ENCODE measurements around the gene TMEM63B.
"Not testable (repeated sequence)": the region's sequence is repeated elsewhere in the genome, so short reads cannot be mapped to it uniquely, and the experiment has no call there.

Gene TMEM63B

DNA sequence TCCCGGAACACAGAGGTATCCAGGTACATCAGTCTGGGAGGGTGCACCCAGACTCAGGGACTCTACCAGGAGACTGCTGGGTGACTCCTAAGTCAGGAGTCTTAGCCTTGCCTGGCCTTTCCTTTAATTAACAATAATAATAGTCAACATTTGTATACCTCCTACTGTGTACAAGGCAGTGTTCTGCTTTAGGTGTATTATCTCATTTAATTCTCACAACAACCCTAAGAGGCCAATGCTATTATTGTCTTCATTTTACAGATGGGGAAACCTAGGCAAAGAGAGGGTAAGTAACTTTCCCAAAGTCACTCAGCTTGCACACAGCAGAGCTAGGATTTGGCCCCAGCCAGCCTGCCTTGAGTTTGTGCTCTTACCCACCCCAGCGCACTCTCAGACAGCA, 39.7 kb upstream of the TMEM63B start:
- no peaks in the 10 kb centered on the region for H3K4me1 ChIP-seq (ENCODE audit: insufficient read depth, low read length)
- peaks cover 4% of the 10 kb centered on the region; the same call in 1 of the 2 replicates for H3K36me3 ChIP-seq (ENCODE audit: insufficient read depth, low read depth, low read length)
- no peak overlapping the region for H3K27ac ChIP-seq (ENCODE audit: low read length)
- no peak overlapping the region for H3K9ac ChIP-seq (ENCODE audit: low read depth, low read length)
- no peak overlapping the region for H3K4me3 ChIP-seq (ENCODE audit: low read length)
- no peaks in the 10 kb centered on the region for H3K9me3 ChIP-seq (ENCODE audit: insufficient read depth, low read depth, low read length)
- no peaks in the 10 kb centered on the region for H3K27me3 ChIP-seq (ENCODE audit: insufficient read depth, low read length)

DNA sequence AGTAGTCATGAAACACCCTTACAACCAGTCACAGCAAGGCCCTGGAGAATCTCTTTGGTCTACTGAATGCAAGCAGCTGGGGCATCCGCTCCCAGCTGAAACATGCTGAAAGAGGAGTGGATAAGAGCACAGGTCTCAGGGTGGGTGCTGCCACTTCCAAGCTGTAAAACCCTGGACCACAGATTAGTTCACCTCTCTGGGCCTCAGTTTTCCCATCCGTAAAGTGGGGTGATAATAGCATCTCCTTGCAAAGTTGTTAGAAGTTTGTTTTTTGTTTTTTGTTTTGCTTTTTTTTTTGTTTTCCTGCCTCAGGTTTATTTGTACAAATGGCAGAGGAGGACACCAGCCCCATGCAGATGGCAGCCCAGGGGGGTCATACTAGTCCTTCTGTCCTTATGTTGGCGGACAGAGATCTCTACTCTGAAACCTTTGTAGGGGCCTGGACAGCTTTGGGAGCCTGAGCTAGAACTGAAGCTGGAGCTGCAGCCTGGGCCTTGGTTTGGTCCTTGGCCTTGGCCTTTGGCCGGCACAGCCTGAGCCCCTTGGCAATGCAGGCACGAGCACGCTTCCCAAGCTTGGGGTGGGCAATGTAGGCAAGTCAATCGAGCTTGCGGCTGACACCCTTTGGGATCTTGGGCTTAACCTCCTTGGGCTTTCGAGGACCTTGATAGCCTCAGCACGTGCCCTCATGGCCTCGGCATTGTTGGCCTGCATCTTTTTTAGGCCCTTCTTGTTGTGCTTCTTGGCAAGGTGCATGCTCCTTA, 38.3 kb upstream of the TMEM63B start:
- H3K27me3 ChIP-seq (ENCODE audit: insufficient read depth, low read length): no peaks in the 10 kb centered on the region

DNA sequence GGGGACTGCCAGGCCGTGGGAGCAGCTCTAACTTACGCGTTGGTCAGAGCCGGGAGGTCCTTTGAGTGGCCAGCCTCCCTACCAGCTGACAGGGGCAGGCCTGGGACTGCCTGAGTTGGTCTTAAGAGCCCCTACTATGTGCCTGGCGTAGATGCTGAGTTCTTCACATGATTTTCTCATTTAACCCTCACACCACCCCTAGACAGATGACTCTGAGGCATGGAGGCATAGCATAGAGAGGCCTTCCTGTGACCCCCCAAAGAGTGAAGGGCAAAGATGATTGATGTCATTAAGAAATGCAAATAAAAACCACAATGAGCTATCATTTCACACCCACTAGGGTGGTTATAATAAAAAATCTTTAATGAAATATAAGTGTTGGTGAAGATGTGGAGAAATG, 36.9 kb upstream of the TMEM63B start:
- Histone ChIP-seq H3K27ac (ENCODE audit: low read length) (no peak overlapping the region), H3K4me1 (ENCODE audit: insufficient read depth, low read length) (no peaks in the 10 kb centered on the region), H3K36me3 (ENCODE audit: insufficient read depth, low read depth, low read length) (peaks cover 4% of the 10 kb centered on the region; the same call in 1 of the 2 replicates), H3K9ac (ENCODE audit: low read depth, low read length) (no peak overlapping the region), H3K9me3 (ENCODE audit: insufficient read depth, low read depth, low read length) (no peaks in the 10 kb centered on the region), H3K27me3 (ENCODE audit: insufficient read depth, low read length) (no peaks in the 10 kb centered on the region), H3K4me3 (ENCODE audit: low read length) (no peak overlapping the region)

More for the DNA sequence above, 38.3 kb upstream of the TMEM63B start:
- no peak overlapping the region for H3K9ac ChIP-seq (ENCODE audit: low read depth, low read length)
- H3K27ac ChIP-seq (ENCODE audit: low read length): no peak overlapping the region
- H3K4me1 ChIP-seq (ENCODE audit: insufficient read depth, low read length): no peaks in the 10 kb centered on the region
- H3K36me3 ChIP-seq (ENCODE audit: insufficient read depth, low read depth, low read length): peaks cover 4% of the 10 kb centered on the region; the same call in 1 of the 2 replicates
- H3K9me3 ChIP-seq (ENCODE audit: insufficient read depth, low read depth, low read length): no peaks in the 10 kb centered on the region
- H3K4me3 ChIP-seq (ENCODE audit: low read length): no peak overlapping the region

DNA sequence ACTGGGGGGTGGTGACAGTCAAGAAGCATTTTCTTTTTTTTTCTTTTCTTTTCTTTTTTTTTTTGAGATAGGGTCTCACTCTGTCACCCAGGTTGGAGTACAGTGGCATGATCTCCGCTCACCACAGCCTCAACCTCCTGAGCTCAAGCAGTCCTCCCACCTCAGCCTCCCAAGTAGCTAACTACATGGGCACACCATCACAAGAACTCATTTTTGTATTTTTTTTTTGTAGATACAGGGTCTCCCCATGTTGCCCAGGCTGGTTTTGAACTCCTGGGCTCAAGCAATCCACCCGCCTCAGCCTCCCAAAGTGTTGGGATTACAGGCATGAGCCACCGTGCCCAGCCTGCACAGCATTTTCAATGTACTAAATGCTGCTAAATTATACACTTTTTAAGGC, 36.0 kb upstream of the TMEM63B start:
- not testable (repeated sequence) for H3K9ac ChIP-seq (ENCODE audit: low read depth, low read length); H3K4me3 ChIP-seq (ENCODE audit: low read length); H3K9me3 ChIP-seq (ENCODE audit: insufficient read depth, low read depth, low read length); H3K36me3 ChIP-seq (ENCODE audit: insufficient read depth, low read depth, low read length); H3K27me3 ChIP-seq (ENCODE audit: insufficient read depth, low read length); H3K27ac ChIP-seq (ENCODE audit: low read length); H3K4me1 ChIP-seq (ENCODE audit: insufficient read depth, low read length)

DNA sequence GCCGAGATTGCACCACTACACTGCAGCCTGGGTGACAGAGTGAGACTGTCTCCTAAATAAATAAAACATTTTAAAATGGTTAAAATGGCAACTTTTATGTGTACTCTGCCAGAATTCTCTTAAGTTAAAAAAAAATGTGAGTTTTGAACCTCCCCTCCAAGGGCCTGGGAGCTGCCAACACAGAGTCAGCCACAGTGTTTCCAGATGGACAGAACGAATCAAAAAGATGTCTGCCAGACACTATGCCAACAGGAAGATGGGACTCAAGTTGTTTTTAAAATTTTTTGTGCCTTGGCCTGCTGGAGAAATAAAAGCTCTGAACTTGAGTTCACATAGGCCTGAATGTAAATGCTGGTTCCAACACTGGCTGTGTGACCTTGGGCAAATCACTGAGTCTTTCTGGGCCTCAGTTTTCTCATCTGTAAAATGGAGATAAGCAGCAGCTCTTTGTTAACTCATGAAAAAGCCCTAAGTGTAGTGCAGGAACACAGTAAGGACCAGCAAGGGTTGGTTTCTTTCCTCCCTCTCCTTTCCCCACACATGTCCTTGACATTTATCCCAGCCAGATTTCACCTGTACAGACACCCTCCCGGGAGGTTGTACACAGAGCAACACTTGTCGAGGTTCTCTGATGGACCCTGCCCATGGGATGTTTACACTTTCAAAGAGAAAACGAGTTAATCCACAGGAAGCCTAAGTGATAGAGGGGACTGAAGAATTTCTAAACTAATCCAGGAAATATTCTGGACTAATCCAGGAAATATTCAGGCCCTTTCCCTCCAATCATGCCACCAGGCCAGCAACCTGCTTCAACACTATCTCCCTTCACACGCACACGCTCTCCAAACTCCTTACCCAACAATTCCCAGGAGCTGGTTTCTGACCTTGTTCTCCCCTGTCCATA, 35.1 kb upstream of the TMEM63B start:
- Histone ChIP-seq H3K9me3 (ENCODE audit: insufficient read depth, low read depth, low read length) (no peaks in the 10 kb centered on the region), H3K27me3 (ENCODE audit: insufficient read depth, low read length) (no peaks in the 10 kb centered on the region), H3K4me1 (ENCODE audit: insufficient read depth, low read length) (no peaks in the 10 kb centered on the region), H3K4me3 (ENCODE audit: low read length) (no peak overlapping the region), H3K36me3 (ENCODE audit: insufficient read depth, low read depth, low read length) (peaks cover 4% of the 10 kb centered on the region; the same call in 1 of the 2 replicates), H3K27ac (ENCODE audit: low read length) (no peak overlapping the region), H3K9ac (ENCODE audit: low read depth, low read length) (no peak overlapping the region)

DNA sequence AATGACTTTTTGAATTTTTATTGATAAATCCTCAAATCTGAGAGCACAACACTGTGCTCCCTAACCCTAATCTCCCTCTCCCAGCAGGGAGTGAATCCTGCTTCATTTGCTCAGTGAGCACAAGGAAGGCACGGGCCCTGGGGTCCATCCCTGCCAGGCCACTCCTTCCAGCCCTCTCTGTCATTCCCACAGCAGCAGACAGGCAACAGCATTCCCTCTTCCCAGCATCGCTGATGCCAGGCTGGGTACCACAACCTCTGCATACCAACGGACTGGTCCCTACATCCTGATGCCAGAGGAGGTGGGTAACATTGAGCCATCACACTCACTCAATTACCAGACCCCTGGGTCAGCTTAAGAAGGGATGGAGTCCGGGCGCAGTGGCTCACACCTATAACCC, 34.3 kb upstream of the TMEM63B start:
- Histone ChIP-seq H3K4me3 (ENCODE audit: low read length) (no peak overlapping the region), H3K9me3 (ENCODE audit: insufficient read depth, low read depth, low read length) (no peaks in the 10 kb centered on the region), H3K4me1 (ENCODE audit: insufficient read depth, low read length) (no peaks in the 10 kb centered on the region), H3K27me3 (ENCODE audit: insufficient read depth, low read length) (no peaks in the 10 kb centered on the region), H3K36me3 (ENCODE audit: insufficient read depth, low read depth, low read length) (peaks cover 4% of the 10 kb centered on the region; the same call in 1 of the 2 replicates), H3K27ac (ENCODE audit: low read length) (no peak overlapping the region), H3K9ac (ENCODE audit: low read depth, low read length) (no peak overlapping the region)

DNA sequence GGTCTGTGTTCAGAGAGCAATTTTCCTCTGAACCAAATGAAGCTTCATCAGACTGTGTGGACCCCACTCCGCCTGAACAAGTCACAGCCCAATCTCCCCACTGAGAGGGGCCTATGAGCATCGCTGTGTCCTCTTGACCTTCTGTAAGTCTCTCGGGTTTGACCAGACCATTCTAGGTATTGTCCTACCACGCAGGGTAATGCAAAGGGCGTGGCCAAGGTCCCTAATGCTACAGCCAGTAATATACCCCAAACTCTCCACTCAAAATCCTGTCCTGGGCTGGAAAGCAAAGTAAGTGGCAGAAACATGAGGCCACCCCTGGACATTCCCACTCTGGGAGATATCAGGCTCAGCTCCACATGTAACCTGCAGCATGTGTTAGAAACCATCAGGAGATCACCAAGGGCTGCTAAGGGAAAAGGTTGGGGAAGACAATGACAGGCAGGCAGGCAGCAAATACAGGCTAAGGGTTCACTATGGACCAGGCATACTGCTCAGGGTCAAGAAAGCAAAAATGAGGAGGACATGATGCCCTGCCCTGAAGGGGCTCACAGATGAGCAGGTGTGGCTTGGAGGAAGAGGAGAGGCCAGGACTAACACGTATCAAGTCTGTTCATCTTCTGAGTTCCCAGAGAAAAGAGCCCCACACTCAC, 33.5 kb upstream of the TMEM63B start:
- Histone ChIP-seq H3K9ac (ENCODE audit: low read depth, low read length) (no peak overlapping the region), H3K4me1 (ENCODE audit: insufficient read depth, low read length) (no peaks in the 10 kb centered on the region), H3K27ac (ENCODE audit: low read length) (no peak overlapping the region), H3K4me3 (ENCODE audit: low read length) (no peak overlapping the region), H3K27me3 (ENCODE audit: insufficient read depth, low read length) (no peaks in the 10 kb centered on the region), H3K36me3 (ENCODE audit: insufficient read depth, low read depth, low read length) (peaks cover 4% of the 10 kb centered on the region; the same call in 1 of the 2 replicates), H3K9me3 (ENCODE audit: insufficient read depth, low read depth, low read length) (no peaks in the 10 kb centered on the region)

DNA sequence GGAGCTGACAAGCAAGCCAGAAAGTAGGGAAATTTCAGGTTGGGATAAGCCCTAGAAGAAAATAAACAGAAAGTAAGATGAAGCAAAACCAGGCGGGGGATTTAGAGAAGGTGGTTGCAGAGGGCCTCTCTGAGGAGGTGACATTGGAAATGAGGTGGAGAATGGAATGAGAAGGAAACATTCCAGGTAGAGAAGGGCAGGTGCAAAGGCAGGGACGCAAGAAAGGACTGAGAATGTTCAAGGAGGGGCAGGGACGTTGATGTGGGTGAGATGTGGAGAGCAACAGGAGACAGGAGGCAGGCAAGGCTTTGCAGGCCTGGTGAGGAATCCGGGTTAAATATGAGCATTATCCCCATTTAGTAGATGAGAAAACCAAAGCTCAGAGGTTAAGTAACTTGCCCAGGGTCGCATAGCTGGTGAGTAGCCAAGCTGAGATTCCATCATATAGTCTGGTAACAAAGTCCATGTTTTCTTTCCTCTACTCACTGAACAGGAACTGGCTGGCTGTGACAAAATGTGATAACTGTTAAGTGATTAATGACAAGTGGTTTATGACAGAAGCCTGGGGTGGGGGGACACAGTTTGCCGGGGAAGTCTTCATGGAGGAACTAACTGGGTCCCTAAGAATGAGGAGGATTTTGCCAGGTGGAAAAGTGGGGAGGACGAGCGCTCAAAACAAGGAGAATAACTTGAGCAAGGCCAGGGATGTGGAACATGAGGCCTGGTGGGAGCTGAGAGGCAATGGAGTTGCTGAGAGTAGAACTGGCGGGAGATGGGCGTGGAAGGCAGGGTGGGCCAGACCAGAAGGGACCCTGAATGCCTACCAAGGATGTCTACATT, 32.7 kb upstream of the TMEM63B start:
- Histone ChIP-seq H3K36me3 (ENCODE audit: insufficient read depth, low read depth, low read length) (peaks cover 7% of the 10 kb centered on the region; the same call in 1 of the 2 replicates), H3K4me3 (ENCODE audit: low read length) (no peak overlapping the region), H3K4me1 (ENCODE audit: insufficient read depth, low read length) (no peaks in the 10 kb centered on the region), H3K9ac (ENCODE audit: low read depth, low read length) (no peak overlapping the region), H3K9me3 (ENCODE audit: insufficient read depth, low read depth, low read length) (no peaks in the 10 kb centered on the region), H3K27me3 (ENCODE audit: insufficient read depth, low read length) (no peaks in the 10 kb centered on the region), H3K27ac (ENCODE audit: low read length) (no peak overlapping the region)

DNA sequence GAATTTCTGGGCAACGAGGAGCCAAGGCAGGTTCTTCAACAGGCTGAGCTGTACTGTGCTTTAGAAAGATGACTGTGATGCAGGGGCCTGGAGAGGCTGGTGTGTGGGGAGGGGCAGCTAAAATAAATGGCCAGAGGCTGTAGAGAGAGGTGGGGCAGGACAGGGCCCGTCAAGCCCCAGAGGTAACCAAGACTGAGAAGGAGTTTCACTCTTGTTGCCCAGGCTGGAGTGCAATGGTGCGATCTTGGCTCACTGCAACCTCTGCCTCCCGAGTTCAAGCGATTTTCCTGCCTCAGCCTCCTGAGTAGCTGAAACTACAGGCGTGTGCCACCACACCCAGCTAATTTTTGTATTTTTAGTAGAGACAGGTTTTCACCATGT, 32.1 kb upstream of the TMEM63B start:
- not testable (repeated sequence) for H3K9ac ChIP-seq (ENCODE audit: low read depth, low read length); H3K4me3 ChIP-seq (ENCODE audit: low read length); H3K9me3 ChIP-seq (ENCODE audit: insufficient read depth, low read depth, low read length); H3K27me3 ChIP-seq (ENCODE audit: insufficient read depth, low read length); H3K27ac ChIP-seq (ENCODE audit: low read length); H3K4me1 ChIP-seq (ENCODE audit: insufficient read depth, low read length)
- peaks cover 12% of the 10 kb centered on the region; the same call in 1 of the 2 replicates for H3K36me3 ChIP-seq (ENCODE audit: insufficient read depth, low read depth, low read length)

DNA sequence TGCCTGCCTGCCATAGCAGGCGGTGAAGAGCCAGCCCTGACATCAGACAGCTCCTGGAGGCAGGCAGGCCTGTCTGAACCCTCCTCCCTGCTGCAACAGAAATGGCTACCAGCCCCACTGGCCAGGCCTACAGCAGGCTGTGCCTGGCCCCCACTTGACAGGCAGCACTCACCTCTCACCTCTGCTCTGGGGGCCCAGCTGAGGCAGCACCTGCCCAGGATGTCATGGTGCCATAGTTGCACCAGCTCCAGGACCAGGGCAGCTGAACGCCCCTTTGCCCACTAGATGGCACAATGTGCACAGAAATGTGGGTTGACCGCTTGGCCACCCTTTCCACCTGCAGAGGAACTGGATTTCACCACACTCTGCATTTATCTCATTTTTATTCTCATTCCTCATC, 30.7 kb upstream of the TMEM63B start:
- Histone ChIP-seq H3K27me3 (ENCODE audit: insufficient read depth, low read length) (no peaks in the 10 kb centered on the region), H3K27ac (ENCODE audit: low read length) (no peak overlapping the region), H3K36me3 (ENCODE audit: insufficient read depth, low read depth, low read length) (peaks cover 15% of the 10 kb centered on the region; the same call in 1 of the 2 replicates), H3K4me1 (ENCODE audit: insufficient read depth, low read length) (no peaks in the 10 kb centered on the region), H3K9ac (ENCODE audit: low read depth, low read length) (no peak overlapping the region), H3K4me3 (ENCODE audit: low read length) (no peak overlapping the region), H3K9me3 (ENCODE audit: insufficient read depth, low read depth, low read length) (no peaks in the 10 kb centered on the region)

DNA sequence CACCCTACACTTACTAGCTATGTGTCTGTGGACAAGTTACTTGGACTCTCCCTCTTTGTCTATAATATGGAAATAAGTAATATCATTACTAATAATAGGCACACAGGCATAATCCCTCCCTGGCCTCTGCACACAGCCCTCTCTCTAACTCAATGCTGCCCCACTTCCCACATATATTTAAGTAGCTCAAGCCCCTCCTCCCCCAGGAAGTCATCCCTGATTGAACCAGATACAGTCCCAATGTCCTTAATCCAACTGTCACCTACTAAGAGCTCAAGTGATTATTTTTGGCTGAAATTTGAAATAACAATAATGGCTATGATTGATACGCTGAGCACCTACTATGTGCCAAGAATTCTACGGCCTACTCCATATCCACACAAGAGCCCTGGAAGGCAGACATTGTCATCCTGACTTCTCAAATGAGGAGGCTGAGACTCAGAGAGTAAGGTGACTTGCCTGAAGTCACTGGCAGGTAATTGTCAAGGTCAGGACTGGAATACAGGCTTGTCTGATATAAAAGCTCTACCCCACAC, 29.5 kb upstream of the TMEM63B start:
- H3K27ac ChIP-seq (ENCODE audit: low read length): no peak overlapping the region
- peaks cover 3% of the 10 kb centered on the region; the same call in 1 of the 2 replicates for H3K4me1 ChIP-seq (ENCODE audit: insufficient read depth, low read length)
- H3K9me3 ChIP-seq (ENCODE audit: insufficient read depth, low read depth, low read length): no peaks in the 10 kb centered on the region
- H3K36me3 ChIP-seq (ENCODE audit: insufficient read depth, low read depth, low read length): peaks cover 15% of the 10 kb centered on the region; the same call in 1 of the 2 replicates
- H3K4me3 ChIP-seq (ENCODE audit: low read length): no peak overlapping the region
- H3K9ac ChIP-seq (ENCODE audit: low read depth, low read length): no peak overlapping the region
- no peaks in the 10 kb centered on the region for H3K27me3 ChIP-seq (ENCODE audit: insufficient read depth, low read length)
